Fibroblast of the aortic adventitia (primary cell): ENCODE results near the gene CACNA1D. TPM values are rescaled to one million over a fixed set of nuclear protein-coding genes. Genes with fewer than 3 reads are reported as not detected.
A peak's percentile ranks its signal among the peaks of the same experiment; 100 is the strongest.

ENCODE experiments used
- DNase-seq: peaks from one replicate; pipeline ENCODE4 v3.0.0-alpha.2; 2010; ENCODE audit warnings: low read depth
- H3K4me3 ChIP-seq: 2 replicates; pipeline ENCODE4 v1.5.1; 2011; ENCODE audit warnings: low read depth, mild to moderate bottlenecking, control low read depth, low read length, moderate library complexity
- CTCF ChIP-seq: IDR thresholded peaks from 2 replicates; pipeline ENCODE4 v1.5.1; 2011; ENCODE audit warnings: mild to moderate bottlenecking, low read length, control low read depth, inconsistent platforms; ENCODE audit not compliant: insufficient read depth
- total RNA-seq: library from RNA; depleted of rRNA; stranded (reverse); fragments of >200 nt; gene quantifications from 2 replicates; pipeline ENCODE4 v1.2.3, GENCODE V29; 2012; ENCODE audit warnings: low replicate concordance

The CACNA1D gene
- total RNA-seq, 1 donor: 1.9 TPM

DNA sequence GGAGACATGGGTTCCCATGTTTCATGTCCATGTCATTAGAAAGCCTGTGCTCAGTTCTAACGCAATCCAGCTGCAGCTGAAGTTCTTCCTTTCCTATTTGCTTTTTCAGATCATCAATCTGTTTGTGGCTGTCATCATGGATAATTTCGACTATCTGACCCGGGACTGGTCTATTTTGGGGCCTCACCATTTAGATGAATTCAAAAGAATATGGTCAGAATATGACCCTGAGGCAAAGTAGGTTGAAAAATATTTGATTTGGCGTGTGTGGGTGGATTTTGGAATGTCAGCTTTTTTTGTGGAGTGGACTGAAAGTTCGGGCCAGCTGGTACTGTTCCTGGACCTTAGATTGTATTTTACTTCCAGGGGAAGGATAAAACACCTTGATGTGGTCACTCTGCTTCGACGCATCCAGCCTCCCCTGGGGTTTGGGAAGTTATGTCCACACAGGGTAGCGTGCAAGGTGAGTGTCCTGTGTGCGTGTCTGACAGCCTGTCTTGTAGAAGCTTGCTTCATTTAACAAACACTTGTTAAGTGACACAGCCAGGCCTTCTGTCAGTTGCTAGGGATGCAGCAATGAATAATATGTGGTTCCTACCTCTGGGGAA is 282.2 kb downstream of the CACNA1D start:
- H3K4me3 ChIP-seq: no peak overlapping the region
- DNase-seq: peak; percentile 74
- no peak for TF ChIP-seq CTCF

GRCh38 chr3:53777468-53777867 is 283.1 kb downstream of the CACNA1D start:
- DNase-seq: no peak
- no peak overlapping the region for H3K4me3 ChIP-seq
- no peak for TF ChIP-seq CTCF

DNA sequence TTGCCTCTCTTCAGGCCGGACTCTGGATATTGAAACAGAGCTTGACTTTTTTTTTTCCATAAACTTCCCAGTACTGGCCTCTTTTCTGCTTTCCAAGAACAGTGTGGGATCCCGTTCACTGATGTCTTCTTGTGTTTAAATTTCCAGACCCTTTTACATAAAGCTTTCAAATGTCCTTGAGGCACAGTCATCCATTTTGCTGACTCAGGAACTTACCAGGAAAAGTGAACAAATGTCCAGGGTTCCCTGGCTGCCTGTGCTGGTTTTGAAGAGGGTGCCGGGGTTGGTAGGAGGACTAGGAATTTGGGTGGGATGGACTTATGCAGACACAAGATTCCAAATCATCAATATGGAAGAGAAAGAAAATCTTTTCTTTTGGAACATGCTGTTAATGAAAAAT is 283.7 kb downstream of the CACNA1D start:
- H3K4me3 ChIP-seq: no peak overlapping the region
- DNase-seq: no peak
- no peak for TF ChIP-seq CTCF

- DNase-seq: peak; percentile 44
Observed at GRCh38 chr3:53780171-53780570, 285.8 kb downstream of the CACNA1D start.

GRCh38 chr3:53780806-53781205 is 286.4 kb downstream of the CACNA1D start:
- DNase-seq: no peak
- TF ChIP-seq CTCF: no peak
- no peak overlapping the region for H3K4me3 ChIP-seq

More at GRCh38 chr3:53780171-53780570, 285.8 kb downstream of the CACNA1D start:
- no peak overlapping the region for H3K4me3 ChIP-seq
- TF ChIP-seq CTCF: no peak

DNA sequence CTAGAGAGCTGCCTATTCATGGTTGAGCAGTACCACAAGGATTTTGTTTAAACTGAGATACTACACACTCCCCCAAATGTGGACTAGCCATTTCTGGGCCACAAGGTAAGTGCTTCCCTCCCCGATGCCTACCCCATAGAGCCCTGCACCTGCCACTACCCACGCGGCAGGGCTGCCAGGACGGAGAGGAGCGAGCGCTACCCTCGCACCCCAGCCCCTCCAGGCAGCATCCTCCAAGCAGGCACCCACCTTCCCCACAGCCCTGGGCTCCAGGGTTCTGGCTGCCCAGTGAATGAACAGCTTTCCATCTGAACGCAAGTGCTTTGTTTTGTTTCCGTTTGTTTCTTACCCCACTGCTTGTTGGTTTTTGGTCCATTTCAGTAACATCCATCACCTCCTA is 292.6 kb downstream of the CACNA1D start:
- no peak overlapping the region for H3K4me3 ChIP-seq
- DNase-seq: no peak
- TF ChIP-seq CTCF: no peak

DNA sequence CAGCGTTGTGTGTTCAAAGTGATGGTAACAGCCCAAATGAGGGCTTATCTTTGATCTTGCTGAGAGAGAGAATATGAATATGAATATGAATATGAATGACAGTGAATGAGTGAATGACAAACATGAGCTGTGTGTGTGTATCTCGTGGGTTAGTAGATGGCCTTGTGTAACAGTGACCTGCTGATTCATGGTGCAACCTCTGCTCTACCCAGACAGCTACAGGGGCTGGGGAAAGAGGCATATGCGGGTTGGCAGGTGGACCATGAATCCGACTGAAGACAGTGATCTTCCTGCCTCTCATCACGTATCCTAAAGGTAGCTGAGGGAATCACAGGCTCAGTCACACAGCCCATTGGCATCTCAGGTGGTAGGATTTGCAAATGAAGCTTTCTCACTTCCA is 293.6 kb downstream of the CACNA1D start:
- TF ChIP-seq CTCF: no peak
- H3K4me3 ChIP-seq: no peak overlapping the region
- no peak for DNase-seq
